ENCODE data around the gene MRNIP. TPM values are rescaled to one million over a fixed set of nuclear protein-coding genes. Genes with fewer than 3 reads are reported as not detected.

Gene MRNIP
- total RNA-seq, 1 donor from 2014 or later: 42.2 TPM

DNA sequence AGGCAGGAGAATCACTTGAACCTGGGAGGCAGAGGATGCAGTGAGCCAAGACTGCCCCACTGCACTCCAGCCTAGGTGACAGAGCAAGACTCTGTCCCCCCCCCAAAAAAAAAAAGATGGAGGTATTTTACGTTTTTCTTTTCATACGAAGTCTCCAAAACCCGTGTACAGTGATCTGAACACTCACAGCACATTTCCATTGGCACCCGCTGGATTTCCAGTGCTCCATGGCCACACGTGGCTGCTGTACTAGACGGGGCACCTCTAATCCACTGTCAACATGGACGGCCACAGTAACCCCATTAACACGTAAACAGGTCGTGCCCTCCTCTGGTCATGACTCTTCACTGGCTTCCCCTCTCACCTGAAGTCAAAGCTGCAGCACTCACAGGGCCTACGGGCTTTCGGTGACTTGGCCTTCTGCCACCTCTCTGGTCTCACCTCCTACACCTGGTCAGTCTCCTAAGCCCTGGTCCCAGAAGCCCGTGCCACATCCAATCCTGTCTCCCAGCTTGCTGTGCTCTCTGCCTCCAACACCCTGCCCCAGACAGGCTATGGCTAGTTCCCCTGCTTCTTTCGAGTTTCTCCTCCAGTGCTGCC, 27.0 kb upstream of the MRNIP start:
- Mint-ChIP-seq H3K4me1 (no peaks in the 10 kb centered on the region), H3K27ac (ENCODE audit: unreplicated experiment) (peak overlapping the region; percentile 43), H3K4me3 (no peak overlapping the region), H3K27me3 (ENCODE audit: low read depth) (no peaks in the 10 kb centered on the region), H3K9me3 (peaks cover 21% of the 10 kb centered on the region), H3K36me3 (ENCODE audit: low read depth) (peaks cover 52% of the 10 kb centered on the region)
- TF ChIP-seq, protein P1, sequence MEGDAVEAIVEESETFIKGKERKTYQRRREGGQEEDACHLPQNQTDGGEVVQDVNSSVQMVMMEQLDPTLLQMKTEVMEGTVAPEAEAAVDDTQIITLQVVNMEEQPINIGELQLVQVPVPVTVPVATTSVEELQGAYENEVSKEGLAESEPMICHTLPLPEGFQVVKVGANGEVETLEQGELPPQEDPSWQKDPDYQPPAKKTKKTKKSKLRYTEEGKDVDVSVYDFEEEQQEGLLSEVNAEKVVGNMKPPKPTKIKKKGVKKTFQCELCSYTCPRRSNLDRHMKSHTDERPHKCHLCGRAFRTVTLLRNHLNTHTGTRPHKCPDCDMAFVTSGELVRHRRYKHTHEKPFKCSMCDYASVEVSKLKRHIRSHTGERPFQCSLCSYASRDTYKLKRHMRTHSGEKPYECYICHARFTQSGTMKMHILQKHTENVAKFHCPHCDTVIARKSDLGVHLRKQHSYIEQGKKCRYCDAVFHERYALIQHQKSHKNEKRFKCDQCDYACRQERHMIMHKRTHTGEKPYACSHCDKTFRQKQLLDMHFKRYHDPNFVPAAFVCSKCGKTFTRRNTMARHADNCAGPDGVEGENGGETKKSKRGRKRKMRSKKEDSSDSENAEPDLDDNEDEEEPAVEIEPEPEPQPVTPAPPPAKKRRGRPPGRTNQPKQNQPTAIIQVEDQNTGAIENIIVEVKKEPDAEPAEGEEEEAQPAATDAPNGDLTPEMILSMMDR (conservative IDR thresholded peaks at IDR 0.05): no peak
- DNase-seq (ENCODE audit: low read depth, low spot score): no peak

DNA sequence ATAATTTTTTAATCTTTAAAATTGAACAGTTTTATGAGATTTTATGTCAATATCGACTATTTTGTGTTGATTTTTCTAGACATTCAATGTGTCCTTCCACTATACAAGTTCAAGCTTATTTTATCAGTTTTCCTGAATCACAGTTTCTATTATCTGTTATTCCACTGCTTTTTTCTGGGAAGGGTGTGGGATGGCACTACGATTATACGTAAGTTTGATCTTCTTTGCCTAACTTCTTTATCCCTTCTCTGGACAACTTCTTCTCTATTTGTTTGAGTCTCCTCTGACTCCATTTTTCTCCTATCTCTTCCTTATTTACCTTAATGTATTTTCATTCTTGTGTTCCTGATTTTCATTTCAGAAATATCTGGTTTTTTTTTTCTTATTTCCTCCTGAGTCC, 24.5 kb upstream of the MRNIP start:
- H3K27me3 Mint-ChIP-seq (ENCODE audit: low read depth): no peaks in the 10 kb centered on the region
- H3K27ac Mint-ChIP-seq (ENCODE audit: unreplicated experiment): no peak overlapping the region
- DNase-seq (ENCODE audit: low read depth, low spot score): no peak
- peaks cover 21% of the 10 kb centered on the region for H3K9me3 Mint-ChIP-seq
- H3K36me3 Mint-ChIP-seq (ENCODE audit: low read depth): peaks cover 52% of the 10 kb centered on the region
- TF ChIP-seq, protein P1 (conservative IDR thresholded peaks at IDR 0.05): no peak
- H3K4me1 Mint-ChIP-seq: no peaks in the 10 kb centered on the region
- no peak overlapping the region for H3K4me3 Mint-ChIP-seq

DNA sequence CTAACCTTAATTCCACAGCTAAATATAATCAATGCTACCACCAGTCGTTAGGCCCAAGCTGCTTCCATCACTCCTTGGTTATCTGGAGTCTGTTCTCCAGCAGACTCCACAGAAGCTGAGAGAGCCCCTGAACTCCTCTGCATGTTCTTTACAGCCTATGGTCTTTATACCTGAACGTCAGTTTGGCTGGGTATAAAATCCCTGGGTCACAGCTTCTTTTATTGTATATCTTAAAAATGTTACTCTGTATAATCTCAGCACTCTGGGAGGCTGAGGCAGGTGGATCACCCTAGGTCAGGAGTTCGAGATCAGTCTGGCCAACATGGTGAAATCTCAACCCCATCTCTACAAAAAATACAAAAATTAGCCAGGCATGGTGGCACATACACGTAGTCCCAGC, 23.7 kb upstream of the MRNIP start:
- peaks cover 21% of the 10 kb centered on the region for H3K9me3 Mint-ChIP-seq
- H3K4me3 Mint-ChIP-seq: no peak overlapping the region
- DNase-seq (ENCODE audit: low read depth, low spot score): no peak
- no peak overlapping the region for H3K27ac Mint-ChIP-seq (ENCODE audit: unreplicated experiment)
- TF ChIP-seq, protein P1 (conservative IDR thresholded peaks at IDR 0.05): no peak
- H3K27me3 Mint-ChIP-seq (ENCODE audit: low read depth): no peaks in the 10 kb centered on the region
- H3K4me1 Mint-ChIP-seq: no peaks in the 10 kb centered on the region
- H3K36me3 Mint-ChIP-seq (ENCODE audit: low read depth): peaks cover 54% of the 10 kb centered on the region

DNA sequence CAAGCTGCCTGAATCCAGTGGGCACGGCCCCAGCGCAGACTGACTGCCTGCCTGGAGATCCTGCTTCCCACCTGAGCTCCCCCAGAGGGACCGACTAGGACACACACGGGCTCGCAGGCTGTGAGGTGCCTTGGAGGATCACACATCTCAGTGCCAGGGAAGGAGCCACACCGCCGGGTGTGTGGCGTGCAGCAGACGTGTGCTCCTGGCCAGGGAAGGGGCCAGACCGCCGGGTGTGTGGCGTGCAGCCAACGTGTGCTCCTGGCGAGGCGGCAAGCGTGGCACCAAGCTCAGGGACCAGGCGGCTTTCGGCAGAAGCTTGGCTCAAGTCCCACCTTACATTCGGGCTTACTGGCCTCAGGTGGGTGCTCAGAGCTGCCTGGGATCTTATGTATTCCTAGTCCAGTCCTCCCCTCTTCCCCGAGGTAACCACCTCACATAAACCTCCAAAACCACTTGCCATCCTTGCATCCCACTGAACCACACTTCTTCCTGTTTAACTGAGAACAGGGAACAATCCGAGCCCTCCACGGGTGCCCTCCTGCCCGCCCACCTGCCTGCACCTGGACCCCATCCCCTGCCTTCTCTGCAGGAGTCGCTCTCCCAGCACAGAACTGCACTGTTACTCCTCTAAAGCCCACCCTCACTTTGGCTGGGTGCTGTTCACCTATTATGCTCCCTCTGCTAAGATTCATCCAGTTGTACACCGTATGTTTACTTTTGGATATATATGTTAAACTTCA, 22.4 kb upstream of the MRNIP start:
- Mint-ChIP-seq H3K36me3 (ENCODE audit: low read depth) (peaks cover 45% of the 10 kb centered on the region), H3K4me1 (no peaks in the 10 kb centered on the region), H3K27ac (ENCODE audit: unreplicated experiment) (peak overlapping the region; percentile 35), H3K9me3 (peaks cover 19% of the 10 kb centered on the region), H3K4me3 (no peak overlapping the region), H3K27me3 (ENCODE audit: low read depth) (no peaks in the 10 kb centered on the region)
- TF ChIP-seq, protein P1 (conservative IDR thresholded peaks at IDR 0.05): no peak
- no peak for DNase-seq (ENCODE audit: low read depth, low spot score)

DNA sequence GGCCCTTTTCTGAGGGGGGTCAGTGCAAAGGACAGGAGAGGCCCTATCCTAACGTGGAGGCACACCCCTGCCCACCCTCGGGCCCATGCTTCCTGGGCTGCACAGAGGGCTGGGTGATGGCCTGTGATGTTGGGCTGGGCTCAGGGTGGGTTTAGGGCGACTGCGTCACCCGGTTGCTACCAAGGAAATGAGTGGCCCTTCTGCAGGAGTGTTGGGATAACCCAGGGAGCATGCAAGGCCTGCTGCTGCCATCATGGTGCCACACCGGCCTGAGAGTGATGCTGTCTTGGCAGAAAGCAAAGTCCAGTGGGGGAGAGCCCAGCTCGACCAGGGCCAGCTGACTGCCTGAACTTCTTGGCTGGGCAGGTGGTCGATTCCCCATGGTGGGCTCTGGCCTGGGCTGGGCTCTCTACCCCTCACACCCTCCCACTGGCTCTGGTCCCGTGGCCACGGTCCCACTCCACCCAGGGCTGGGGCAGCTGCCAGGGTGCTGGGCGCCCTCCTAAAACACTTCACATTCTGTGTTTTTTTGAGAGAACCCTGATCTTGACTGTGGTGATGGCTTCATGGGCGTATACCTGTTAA, 21.5 kb upstream of the MRNIP start:
- Mint-ChIP-seq H3K36me3 (ENCODE audit: low read depth) (peaks cover 39% of the 10 kb centered on the region), H3K27me3 (ENCODE audit: low read depth) (no peaks in the 10 kb centered on the region), H3K27ac (ENCODE audit: unreplicated experiment) (no peak overlapping the region), H3K9me3 (peaks cover 17% of the 10 kb centered on the region), H3K4me3 (no peak overlapping the region), H3K4me1 (no peaks in the 10 kb centered on the region)
- TF ChIP-seq, protein P1 (conservative IDR thresholded peaks at IDR 0.05): no peak
- DNase-seq (ENCODE audit: low read depth, low spot score): no peak
